C1 segment of cervical spinal cord (tissue), 14 donors: ENCODE results near the gene CCL14.

Source experiments
- DNase-seq, 14 donors: peaks; one replicate each; lab custom pipeline; 2025; lab: John Stamatoyannopoulos, UW

CCL14 gene

DNA sequence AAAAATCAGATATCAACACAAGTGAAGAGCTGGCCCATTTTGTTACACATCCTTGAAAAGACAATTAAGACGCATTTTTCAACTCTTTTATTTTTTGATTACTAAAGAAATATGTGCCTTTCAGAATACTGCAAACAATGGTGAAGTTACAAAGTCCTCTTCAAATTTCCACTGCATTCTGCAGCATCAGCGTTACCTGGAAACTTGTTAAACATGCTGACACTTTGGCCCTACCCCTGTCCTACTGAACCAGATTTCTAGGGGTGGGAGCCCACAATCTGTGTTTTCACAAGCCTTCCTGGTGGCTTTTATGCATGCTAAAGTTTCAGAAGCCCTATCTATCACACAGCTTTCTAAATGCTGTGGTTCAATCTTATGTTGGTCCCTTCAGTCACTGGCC lies 4.5 kb upstream of the CCL14 start:
- no peak for DNase-seq

DNA sequence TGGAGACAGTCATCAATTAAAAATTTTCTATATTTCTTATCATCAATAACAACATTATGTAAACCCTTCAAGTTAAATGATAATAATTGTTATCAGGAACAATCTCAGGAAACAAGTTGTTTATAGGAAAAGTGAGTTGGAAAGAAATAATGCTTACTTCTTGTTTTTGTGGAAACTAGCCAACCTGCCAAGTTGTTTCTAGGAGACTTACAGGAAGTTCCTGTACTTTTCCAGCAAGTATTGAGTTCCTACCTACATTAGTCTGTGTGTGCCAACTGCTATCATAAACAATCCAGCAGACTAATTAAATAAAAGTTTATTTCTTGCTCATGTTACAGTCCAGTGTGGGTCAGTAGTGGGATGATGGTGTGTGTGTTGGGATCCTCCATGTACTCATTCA lies 1.6 kb upstream of the CCL14 start:
- DNase-seq = no peak

DNA sequence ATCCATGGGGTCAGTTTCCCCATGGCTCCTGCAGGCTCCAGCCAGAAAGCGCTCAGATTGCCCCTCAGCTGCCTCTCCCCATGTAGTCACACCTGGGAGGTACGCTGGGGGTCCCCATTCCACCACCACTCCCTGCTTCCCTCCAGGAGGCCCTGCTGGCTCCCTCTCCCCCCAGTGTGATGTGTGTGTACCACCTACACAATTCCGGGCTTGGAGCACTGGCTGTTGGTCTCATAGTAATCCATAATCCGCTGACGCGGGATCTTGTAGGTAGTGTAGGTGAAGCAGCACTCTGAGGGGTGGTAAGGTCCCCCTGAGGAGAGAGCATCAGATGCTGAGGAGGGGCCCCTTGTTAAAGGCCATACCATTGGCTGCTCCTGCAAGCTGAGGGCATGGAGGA lies 2.4 kb downstream of the CCL14 start:
- no peak for DNase-seq

DNA sequence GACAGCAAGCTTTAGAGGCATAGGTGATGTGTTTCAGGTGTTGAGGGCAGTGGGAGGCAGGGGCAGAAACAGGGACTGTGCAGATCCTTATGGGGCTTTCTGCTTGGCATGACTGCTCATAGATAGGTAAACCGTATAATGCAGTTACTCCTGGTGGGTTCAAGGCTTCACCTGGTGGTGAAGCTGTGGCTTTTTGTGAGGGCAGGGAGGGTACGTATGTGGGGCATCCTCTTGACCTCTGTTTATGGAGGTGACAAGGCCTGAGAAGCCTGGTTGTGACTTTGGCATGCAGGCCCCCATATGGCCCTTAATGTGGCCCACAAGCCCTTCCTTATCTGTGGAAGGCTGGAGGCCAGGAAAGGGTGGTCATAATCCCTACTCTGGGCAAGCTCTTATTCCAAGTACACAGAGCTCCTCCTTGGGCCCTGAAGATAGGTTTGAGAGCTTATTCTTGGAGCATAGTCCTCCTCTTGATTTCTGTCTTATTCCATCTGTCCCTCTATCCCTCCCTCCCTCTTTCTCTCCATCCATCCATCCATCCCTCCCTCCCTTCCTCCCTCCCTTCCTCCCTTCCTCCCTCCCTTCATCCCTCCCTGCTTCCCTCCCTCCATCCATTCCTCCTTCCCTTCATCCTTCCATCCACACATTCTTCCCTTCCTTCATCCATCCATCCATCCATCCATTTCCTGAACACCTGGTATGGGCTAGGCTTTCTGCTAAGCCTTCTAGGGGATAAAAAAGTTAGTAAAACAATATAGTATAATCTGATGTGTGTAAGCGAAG lies 3.9 kb downstream of the CCL14 start:
- DNase-seq = no peak

DNA sequence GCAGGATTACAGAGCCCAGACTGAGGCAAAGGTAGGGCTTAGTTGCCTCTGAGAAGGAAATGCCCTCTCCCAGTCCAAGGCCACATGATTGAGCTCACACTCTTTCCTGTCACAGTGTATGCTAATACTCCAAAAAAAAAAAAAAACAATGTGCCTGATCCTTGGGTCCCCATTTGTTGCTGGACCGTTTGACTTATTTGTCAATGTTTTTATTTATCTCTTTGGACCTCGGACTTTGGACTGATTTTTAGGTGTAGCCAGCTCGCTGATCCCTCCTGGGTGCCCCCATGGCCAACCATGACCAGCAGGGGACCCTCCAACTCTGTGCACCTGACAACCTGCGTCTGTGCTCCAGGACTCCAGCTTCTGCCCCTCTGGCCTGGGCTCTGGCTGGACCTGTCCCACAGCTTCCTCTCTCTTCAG lies 4.6 kb downstream of the CCL14 start:
- no peak for DNase-seq

DNA sequence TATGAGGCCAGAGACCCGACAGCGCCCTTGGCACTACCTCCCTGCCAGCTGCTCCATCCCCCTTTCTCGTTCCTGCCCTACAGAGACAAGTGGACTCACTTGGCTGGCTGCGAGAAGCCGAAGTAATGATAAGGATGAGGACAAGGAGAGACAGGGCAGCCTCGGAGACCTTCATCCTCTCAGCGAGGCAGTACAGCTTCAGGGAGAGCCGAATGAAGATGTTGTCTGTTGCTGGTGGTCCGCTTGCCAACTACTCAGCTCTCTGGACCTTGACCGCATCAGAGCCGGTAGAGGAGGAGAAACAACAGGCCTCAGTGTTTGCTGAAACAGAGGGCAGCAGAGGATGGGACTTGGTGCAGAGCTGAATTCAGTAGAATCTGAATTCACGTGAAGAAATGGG lies 5.3 kb downstream of the CCL14 start, which contains the start of gene CCL16:
CCL16 (minus strand) TSS at position 252 of the 400 bp plus-strand sequence; CDS start at position 175, 77 bp downstream.
- no peak for DNase-seq

DNA sequence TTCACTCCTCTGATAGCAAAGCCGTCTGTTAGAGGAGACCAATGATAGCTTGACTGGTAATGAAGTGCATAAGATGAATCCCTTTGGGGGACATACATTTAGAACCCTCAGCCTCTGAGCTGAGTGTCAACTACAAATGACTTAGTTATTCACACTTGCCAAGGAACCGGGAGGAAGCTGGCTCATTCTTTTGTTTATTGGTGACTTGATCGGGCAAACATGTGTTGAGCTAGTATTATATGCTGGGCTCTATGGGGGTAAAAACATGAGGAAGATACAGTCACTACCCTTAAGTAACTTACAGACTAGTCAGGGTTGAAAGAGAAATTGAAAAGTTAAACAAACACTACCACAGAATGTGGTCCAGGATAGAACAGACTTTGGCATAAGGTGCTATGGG lies 8.2 kb downstream of the CCL14 start:
- no peak for DNase-seq

DNA sequence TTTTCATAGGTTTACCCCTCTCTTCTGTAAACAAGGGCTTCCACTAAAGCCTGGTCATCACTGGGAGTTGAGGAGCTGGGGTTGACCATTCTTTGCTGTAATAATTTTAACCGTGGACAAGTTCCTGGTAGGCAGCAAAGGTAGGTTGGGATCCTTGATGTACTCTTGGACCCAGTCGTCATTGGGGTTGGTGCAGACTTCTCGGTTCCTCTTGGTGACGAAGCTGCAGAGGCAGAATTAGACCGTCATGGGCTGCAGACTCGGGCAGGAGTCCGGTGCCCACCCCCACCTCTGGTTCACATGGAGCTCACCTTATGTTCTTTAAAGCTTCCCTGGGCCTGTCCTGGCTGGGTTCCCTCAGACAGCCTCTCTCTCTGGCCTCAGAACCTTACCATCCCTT lies 9.0 kb downstream of the CCL14 start:
- DNase-seq = no peak

DNA sequence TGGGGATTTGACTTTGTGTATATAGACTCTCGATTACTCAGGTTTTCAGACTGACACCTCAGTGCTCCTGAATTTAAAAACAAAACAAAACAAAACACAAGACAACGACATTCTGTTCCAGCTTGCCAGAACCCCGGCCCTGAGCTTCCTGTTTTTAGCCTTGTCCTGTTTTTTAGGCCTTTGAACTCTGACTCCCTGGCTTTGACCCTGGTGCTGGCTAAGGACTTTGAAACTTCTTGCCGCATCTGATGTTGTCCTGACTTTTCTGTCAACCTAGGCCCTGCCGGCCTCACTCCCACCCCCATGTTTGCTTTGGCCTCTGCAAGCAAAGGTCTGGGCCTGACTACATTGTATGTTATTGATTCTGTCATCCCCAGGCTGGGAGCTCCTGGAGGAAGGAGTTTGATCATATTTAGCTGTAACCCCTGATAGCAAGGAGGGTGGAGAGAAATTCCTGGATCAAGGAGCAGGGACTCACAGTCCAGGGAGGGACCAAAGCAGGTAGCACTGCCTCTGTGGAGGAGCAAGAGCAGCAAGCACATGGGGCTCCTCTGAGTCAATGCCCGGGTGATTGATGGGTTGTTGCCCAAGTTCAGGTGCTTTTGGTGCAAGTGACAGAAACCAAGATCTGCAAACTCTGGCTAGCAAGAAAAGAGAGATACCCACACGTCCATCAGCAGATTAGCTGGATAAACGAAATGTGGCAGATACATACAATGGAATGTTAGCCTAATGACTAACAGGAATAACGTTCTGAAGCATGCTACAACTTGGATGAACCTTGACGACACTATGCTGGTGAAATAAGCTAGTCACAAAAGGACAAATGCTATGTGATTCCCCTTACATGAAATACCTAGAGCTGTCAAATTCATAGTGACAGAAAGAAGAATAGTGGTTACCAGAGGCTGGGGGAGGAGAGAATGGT lies 12.9 kb downstream of the CCL14 start:
- no peak for DNase-seq

DNA sequence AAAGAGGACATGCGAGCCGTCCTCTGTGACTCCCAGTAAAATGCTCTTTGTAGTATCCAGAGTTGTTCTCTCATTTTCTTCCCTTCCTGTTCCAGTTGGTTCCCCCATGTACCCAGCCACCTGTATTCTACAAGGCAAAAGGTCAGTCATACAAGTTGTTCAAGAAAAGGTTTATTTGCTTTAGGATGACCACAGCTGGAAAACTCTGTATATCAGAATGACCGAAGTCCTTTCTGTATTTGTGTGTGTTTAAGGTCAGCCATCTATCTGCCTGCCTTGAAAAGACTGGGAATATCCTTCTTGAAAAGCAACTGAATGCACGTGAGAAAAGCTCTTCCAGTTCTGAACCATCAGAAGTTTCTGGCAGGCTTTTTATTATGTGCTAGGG lies 13.6 kb downstream of the CCL14 start:
- DNase-seq = no peak

DNA sequence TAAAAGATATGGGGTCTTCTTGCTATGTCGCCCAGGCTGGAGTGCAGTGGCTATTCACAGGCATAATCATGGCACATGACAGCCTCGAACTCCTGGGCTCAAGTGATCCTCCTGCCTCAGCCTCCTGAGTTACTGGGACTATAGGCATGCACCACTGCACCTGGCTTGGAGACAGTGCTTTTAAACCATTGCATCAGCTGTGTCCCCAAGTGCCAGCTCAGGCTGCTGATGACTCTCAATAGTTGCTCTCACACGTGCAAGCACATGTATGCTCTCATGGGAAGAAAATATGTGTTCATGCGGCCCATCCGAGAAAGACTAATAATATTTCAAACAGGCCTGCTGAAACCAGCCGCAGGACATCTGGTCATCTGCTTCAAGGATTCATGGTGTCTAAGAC lies 14.0 kb downstream of the CCL14 start:
- no peak for DNase-seq

DNA sequence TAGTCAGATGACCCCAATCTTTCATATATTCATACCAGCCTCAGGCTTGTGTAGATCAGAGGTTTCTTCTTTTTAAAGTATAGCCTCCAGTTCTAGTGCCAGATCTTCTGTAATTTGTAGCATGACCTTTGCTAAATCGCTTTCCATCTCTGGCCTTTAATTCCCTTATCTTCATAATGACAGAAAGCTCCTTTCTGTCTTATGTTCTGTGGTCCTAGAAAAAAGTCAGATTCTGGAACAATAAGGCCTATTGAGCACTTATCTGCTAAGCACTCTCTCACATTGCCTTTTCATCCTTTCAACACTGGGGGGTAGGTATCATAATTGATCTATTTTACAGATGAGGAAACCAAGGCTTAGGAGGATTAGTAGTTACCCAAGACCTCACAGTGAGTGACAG lies 14.5 kb downstream of the CCL14 start:
- no peak for DNase-seq

DNA sequence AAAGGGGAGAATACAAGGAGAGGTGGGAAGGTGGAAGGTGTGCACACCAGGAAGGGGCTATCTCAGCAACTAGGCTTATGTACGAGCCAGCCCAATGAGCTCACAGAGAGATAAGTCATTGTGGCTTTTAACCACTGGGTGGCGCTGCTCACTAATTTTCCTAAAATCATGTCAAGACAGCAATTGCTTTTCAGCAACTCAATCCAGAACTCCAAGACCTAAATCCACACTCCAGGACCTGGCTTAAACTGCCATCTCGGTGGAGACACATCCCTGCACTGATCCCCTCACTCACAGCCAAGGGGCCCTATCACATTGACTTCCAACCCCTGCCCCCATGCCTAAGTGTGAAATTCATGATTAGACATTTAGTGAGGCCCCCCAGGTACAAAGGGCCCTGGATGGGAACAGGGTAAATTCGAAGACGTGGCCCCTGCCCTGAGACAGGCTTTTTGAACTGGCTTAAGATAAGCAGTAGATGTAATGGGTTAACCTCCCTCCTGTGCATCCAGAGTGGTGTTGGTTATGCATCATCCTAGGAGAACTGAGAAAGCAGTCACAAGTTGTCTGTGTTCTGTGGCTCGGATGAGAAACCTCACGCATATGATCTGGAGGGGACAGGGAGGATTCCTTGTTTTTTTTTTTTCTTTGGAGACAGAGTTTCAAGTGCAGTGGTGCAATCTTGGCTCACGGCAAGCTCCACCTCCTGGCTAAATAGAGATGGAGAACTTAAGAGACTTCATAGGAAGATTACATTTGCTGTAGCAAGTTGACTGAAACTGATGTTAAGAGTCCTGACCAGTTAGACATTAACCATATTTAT lies 16.8 kb downstream of the CCL14 start:
- peak in 10 of 14 donors; percentile 12 to 64 (median 44) for DNase-seq

DNA sequence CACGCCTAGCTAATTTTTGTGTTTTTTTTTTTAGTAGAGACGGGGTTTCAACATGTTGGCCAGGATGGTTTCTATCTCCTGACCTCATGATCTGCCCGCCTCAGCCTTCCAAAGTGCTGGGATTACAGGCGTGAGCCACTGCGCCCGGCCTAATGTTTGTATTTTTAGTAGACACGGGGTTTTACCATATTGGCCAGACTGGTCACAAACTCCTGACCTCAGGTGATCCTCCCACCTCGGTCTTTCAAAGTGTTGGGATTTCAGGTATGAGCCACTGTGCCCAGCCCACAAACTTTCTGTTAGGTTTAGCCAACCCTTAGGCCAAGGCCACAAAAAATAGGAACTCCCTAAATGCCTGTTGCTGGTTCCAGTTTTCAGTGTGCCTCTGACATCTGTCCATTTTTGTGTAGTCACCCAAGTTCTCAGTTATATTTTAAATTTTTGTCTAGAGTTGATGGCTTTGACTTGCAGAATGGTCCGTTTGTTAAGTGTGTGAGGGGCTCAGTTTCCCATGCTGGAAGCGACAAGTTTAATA lies 17.9 kb downstream of the CCL14 start:
- no peak for DNase-seq

DNA sequence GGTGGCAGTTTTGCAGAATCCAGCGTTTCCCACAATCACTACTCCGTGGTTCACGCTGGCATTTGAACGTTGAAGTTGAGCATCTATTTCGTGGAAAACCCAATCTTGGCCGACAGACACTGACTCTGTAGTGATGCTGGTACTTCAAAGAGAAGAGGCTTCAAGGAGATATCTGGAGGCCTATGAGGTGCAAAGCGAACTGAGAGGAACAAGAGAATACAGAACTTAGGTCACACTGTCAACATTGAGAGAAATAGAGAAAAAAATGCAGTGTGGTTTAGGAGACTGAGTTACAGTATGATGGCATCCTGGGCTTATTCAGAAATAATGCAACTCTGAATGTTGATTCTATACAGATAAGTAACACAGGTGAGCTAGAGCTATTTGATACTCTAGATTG lies 21.3 kb downstream of the CCL14 start:
- DNase-seq = no peak

DNA sequence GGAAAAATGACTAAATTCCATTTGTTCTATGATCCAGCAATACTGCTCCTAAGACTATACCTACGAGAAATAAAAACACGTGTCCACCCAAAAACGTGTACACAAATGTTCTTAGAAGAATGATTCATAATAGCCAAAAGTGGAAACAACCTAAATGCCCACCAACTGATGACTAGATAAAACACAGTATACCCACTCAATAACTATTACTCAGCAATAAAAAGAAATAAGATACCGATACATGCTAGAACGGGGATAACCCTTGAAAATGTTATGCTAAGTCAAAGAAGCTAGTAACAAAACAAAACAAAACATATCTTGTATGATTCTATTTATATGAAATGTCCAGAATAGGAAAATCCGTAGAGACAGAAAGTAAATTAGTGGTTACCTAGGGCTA lies 22.9 kb downstream of the CCL14 start:
- DNase-seq = no peak

DNA sequence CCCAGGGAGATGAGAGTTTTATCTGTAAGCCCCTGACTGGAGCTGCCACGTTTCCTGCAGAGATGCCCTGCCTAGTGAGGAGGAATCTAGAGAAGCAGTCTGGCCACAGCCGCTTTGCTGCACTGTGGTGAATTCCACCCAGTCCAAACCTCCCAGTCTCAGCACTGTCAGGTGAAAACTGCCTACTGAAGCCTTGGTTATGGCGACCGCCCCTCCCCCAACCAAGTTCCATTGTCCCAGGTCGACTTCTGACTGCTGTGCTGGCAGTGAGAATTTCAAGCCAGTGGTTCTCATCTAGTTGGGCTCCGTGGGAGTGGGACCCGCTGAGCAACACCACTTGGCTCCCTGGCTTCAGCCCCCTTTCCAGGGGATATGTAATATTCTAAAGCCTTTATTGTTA lies 32.8 kb downstream of the CCL14 start:
- no peak for DNase-seq

DNA sequence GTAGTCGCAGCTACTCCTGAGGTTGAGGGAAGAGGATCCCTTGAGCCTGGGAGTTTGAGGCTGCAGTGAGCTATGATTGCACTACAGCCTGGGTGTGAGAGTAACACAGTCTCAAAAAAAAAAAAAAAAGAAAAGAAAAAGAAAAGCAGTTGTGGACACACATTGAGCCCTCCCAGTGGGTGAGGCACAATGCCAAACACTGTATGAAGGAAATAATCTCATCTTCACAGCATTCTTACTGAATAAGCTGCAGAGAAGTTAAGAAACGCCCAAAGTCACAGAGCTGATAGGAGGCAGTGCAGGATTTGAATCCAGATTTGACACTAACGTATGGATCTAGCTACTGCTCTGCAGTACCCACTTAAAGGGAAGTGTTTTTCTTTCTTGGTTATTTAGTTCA lies 37.1 kb downstream of the CCL14 start:
- DNase-seq = no peak

DNA sequence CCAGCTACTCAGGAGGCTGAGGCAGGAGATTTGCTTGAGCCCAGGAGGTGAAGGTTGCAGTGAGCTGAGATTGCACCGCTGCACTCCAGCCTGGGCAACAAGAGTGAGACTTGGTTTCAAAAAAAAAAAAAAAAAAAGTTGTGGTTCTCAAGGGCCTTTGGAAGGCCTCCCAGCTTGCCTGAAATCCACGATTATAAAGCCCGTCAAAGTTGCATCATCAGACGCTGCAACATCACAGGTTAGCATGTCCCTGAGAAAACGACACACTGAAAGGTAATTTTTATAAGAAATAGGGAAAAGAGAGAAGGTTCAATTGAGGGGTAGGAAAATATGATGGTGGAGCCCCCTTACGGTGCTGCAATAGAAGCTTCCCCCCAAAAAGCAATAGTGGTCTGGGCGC lies 38.4 kb downstream of the CCL14 start:
- no peak for DNase-seq

DNA sequence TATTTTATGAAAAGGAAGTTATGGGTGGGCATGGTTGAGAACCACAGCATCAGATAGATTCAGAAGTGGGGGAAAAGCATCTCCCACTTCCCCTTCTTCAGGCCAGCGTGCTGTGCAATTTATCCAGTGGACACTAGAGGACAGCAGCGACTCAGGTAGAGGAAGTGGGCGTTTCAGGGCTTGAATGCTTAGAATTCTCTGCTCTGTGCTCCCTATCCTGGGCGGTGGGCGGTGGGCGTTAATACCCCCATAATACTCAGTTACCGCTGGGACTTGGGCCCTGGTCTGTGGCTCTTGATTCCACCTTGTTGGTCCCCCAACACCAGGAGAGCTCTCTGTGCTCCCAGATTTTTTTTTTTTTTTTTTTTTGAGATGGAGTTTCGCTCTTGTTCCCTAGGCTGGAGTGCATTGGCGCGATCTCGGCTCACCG lies 39.4 kb downstream of the CCL14 start:
- no peak for DNase-seq

DNA sequence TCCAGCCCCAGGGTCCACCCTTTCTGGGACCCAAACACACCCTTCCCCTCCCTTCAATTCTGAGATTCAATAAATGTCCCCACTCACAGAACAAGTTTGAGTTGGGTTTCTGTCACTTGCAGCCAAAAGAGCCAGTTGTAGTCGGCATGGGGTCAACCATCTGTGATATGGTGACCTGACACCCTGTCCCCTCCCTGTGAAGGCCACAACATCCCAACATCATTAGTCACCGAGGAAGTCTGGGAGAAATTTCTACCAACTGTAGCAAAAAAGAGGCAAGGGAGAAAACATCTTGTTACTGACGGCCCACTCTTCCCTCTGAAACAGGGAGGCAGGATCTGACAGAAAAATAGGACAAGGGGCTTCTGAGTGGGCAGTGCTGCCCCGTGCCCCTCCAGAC lies 42.4 kb downstream of the CCL14 start:
- no peak for DNase-seq

DNA sequence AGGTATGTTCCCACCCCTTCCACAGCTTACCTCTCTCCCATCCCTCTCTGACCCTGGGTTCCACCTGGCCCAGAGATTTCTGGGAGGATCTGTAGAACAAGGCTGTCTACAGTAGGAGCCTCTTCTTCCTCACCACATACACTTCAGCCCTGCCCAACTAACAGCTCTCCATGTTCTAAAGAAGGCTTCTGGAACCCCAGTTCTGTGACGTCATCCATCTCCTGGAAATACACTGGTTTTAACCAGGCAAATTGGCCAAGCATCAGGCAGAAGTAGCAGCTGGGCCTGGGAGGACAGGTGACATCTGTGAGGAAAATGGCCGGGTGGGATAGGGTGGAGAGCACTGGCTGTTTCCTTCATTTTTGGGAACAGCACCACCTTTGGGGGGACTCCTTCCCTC lies 43.0 kb downstream of the CCL14 start, which contains the start of gene LYZL6:
LYZL6 (minus strand) TSS at position 177 of the 400 bp plus-strand sequence. CDS start 4,357 bp downstream, outside the sequence.
- DNase-seq = no peak
